Endothelial cell of umbilical vein (primary cell): Measurements from ENCODE around the gene C1orf174. TPM values are rescaled to one million over a fixed set of nuclear protein-coding genes. Genes with fewer than 3 reads are reported as not detected.

ENCODE experiments used
- BruUV-seq: library from RNA; stranded (reverse); fragments of 400-500 nt; replicated peaks from 2 replicates; lab custom pipeline; 2021; lab: Mats Ljungman, UMichigan
- CTCF ChIA-PET: fragments of 300-600, 350-600 bp; sonication (Branson Sonifier 250); formaldehyde crosslinking; loops from one replicate; lab custom pipeline; 2021; ENCODE audit warnings: antibody characterized with exemption, inconsistent platforms; lab: Charles Lee
- POLR2A ChIA-PET: fragments of 300-600, 350-600 bp; sonication (Branson Sonifier 250); formaldehyde crosslinking; loops from one replicate; lab custom pipeline; 2021; ENCODE audit warnings: antibody characterized with exemption, inconsistent platforms; lab: Charles Lee
- DNase-seq: peaks from one replicate; pipeline ENCODE4 v3.0.0-alpha.2; 2011; ENCODE audit warnings: low read depth, low spot score
- FAIRE-seq: peaks from 2 replicates; lab custom pipeline; 2011; peaks lifted over from hg19 to GRCh38; lab: Jason Lieb, UNC
- H2AFZ ChIP-seq: 2 replicates; pipeline ENCODE4 v1.6.0; 2012; ENCODE audit warnings: low read depth, low read length, control low read depth, inconsistent platforms
- H3K27ac ChIP-seq: 2 replicates; pipeline ENCODE4 v1.5.1; 2011; ENCODE audit warnings: low read depth, mild to moderate bottlenecking, control low read depth, low read length, moderate library complexity; ENCODE audit not compliant: insufficient read depth
- H3K27me3 ChIP-seq, 2 experiments: 2 replicates each; pipeline versions ENCODE4 v1.6.0 to v1.6.1; 2011; ENCODE audit warnings: low read length in 2 of 2, mixed read lengths in 1 of 2; ENCODE audit not compliant: control insufficient read depth in 2 of 2, insufficient read depth in 2 of 2
- H3K36me3 ChIP-seq, 2 experiments: 2 replicates in 1 of 2; 3 replicates in 1 of 2; pipeline ENCODE4 v1.5.1; 2011; ENCODE audit warnings: low read length in 2 of 2, mild to moderate bottlenecking in 1 of 2, moderate library complexity in 1 of 2; ENCODE audit not compliant: control insufficient read depth in 2 of 2, insufficient read depth in 2 of 2; ENCODE audit errors: extremely low read depth in 1 of 2
- H3K4me1 ChIP-seq: 3 replicates; pipeline ENCODE4 v1.5.1; 2011; ENCODE audit warnings: mild to moderate bottlenecking, low read length; ENCODE audit not compliant: control insufficient read depth, insufficient read depth; ENCODE audit errors: extremely low read depth
- H3K4me2 ChIP-seq: 2 replicates; pipeline ENCODE4 v1.6.1; 2011; ENCODE audit warnings: low read length, control low read depth, mixed read lengths; ENCODE audit not compliant: insufficient read depth
- H3K4me3 ChIP-seq, 3 experiments: fragments of 200-600 bp in 1 of 3; sonication (generic), shearing (Covaris generic) in 1 of 3; replicated peaks in 1 of 3; 2 replicates each; pipeline ENCODE4 v1.5.1; 2011 to 2016; ENCODE audit warnings: control low read depth in 3 of 3, low read length in 3 of 3, mild to moderate bottlenecking in 2 of 3, inconsistent platforms in 1 of 3, low read depth in 1 of 3, moderate library complexity in 1 of 3; ENCODE audit not compliant: insufficient read depth in 1 of 3
- H3K79me2 ChIP-seq: 2 replicates; pipeline ENCODE4 v1.6.0; 2012; ENCODE audit warnings: low read length, inconsistent platforms; ENCODE audit not compliant: control insufficient read depth, insufficient read depth
- H3K9ac ChIP-seq: replicated peaks from 2 replicates; pipeline ENCODE3; 2011; ENCODE audit warnings: low read length, control low read depth; ENCODE audit not compliant: insufficient read depth; ENCODE audit errors: extremely low read depth
- H3K9me1 ChIP-seq: replicated peaks from 3 replicates; pipeline ENCODE4 v1.6.0; 2011; ENCODE audit warnings: mild to moderate bottlenecking, low read length; ENCODE audit not compliant: control insufficient read depth, insufficient read depth; ENCODE audit errors: extremely low read depth
- H3K9me3 ChIP-seq: replicated peaks from 2 replicates; pipeline ENCODE4 v1.5.1; 2012; ENCODE audit warnings: low read length, inconsistent platforms; ENCODE audit not compliant: control insufficient read depth, insufficient read depth
- H4K20me1 ChIP-seq: replicated peaks from 2 replicates; pipeline ENCODE3; 2011; ENCODE audit warnings: mild to moderate bottlenecking, low read length; ENCODE audit not compliant: control insufficient read depth, insufficient read depth; ENCODE audit errors: extremely low read depth
- EZH2 ChIP-seq: IDR thresholded peaks from 2 replicates; pipeline ENCODE4 v1.6.1; 2012; ENCODE audit warnings: borderline replicate concordance, low read depth, mild to moderate bottlenecking, moderate library complexity, low read length, inconsistent platforms; ENCODE audit not compliant: severe bottlenecking
- FOS ChIP-seq: IDR thresholded peaks from 2 replicates; pipeline ENCODE4 v1.6.1; 2011; ENCODE audit warnings: mild to moderate bottlenecking, low read length, moderate library complexity, borderline replicate concordance; ENCODE audit not compliant: insufficient read depth
- GATA2 ChIP-seq: IDR thresholded peaks from 2 replicates; pipeline ENCODE4 v1.7.0; 2011; ENCODE audit warnings: low read depth, mild to moderate bottlenecking, moderate library complexity, mixed read lengths, low read length; ENCODE audit not compliant: insufficient read length, insufficient read depth
- JUN ChIP-seq: IDR thresholded peaks from 2 replicates; pipeline ENCODE4 v1.6.1; 2011; ENCODE audit warnings: borderline replicate concordance, low read depth; ENCODE audit not compliant: insufficient read length, insufficient read depth
- MAX ChIP-seq: IDR thresholded peaks from 2 replicates; pipeline ENCODE4 v1.6.1; 2011; ENCODE audit not compliant: insufficient read depth, insufficient read length
- MYC ChIP-seq: IDR thresholded peaks from one replicate; pipeline ENCODE4 v1.6.1; 2011; ENCODE audit warnings: mild to moderate bottlenecking, low read depth, low read length
- POLR2A ChIP-seq: IDR thresholded peaks from 2 replicates; pipeline ENCODE4 v1.6.1; 2012; ENCODE audit warnings: low read depth, mild to moderate bottlenecking, control low read depth, low read length
- POLR2AphosphoS5 ChIP-seq: IDR thresholded peaks from 2 replicates; pipeline ENCODE4 v1.6.1; 2012; ENCODE audit warnings: low read depth, mild to moderate bottlenecking, control low read depth, low read length, moderate library complexity; ENCODE audit not compliant: insufficient read depth
- dilution Hi-C: fragments of 300-500 bp; cut with MboI; formaldehyde crosslinking; loops from one replicate; pipeline ENCODE4 v1.15.0; 2019; ENCODE audit warnings: low sequenced_read_pairs; ENCODE audit not compliant: extremely low pct_ligation_motif_present
- intact Hi-C: fragments of 100-400 bp; cut with micrococcal nuclease; formaldehyde crosslinking; loops from one replicate; pipeline ENCODE4 v1.10.0; 2022
- polyA plus RNA-seq, 4 experiments: library from polyadenylated mRNA; depleted of rRNA in 3 of 4; stranded (reverse) in 3 of 4; unstranded in 1 of 4; fragments of >200 nt; gene quantifications; 2 replicates each; pipeline versions ENCODE4 v1.2.1 to v1.2.3, GENCODE V29; 2011 to 2012; ENCODE audit warnings: missing spikeins in 1 of 4
- total RNA-seq: library from RNA; stranded (reverse); gene quantifications from 2 replicates; pipeline ENCODE4 v1.2.3, GENCODE V29; 2021
- TF ChIP-seq, protein P1 (sequence below), 2 donors: IDR thresholded peaks; 1 replicate in 1 of 2; 2 replicates in 1 of 2; pipeline ENCODE4 v1.5.1; 2011; ENCODE audit warnings: low read length in 2 of 2, mild to moderate bottlenecking in 2 of 2, moderate library complexity in 2 of 2, control low read depth in 1 of 2, inconsistent platforms in 1 of 2, low read depth in 1 of 2; ENCODE audit not compliant: insufficient read depth in 1 of 2; ENCODE audit errors: extremely low read depth in 1 of 2

C1orf174 gene
- total and polyA plus RNA-seq, 2 donors (not counting 3 experiments of a cell fraction or from before 2014, with no cell fraction given): 28.0 to 31.7 TPM

GRCh38 chr1:3939242-3940080 lies 39.4 kb upstream of the C1orf174 start:
- DNase-seq (no peak), FAIRE-seq (no peak)
- Histone ChIP-seq H3K4me2 (no peak overlapping the region), H3K9ac (no peak overlapping the region), H3K4me1 (no peaks in the 10 kb centered on the region), H3K9me1 (no peaks in the 10 kb centered on the region), H3K27me3 (no peaks in the 10 kb centered on the region), H3K4me3 (no peak overlapping the region), H3K9me3 (no peaks in the 10 kb centered on the region), H3K79me2 (no peaks in the 10 kb centered on the region), H3K27ac (no peak overlapping the region), H2AFZ (no peak overlapping the region), H4K20me1 (no peaks in the 10 kb centered on the region), H3K36me3 (no peaks in the 10 kb centered on the region)
- intact Hi-C loops: no loop called here
- TF ChIP-seq EZH2: no peak
- no peak for TF ChIP-seq MYC
- no peak for TF ChIP-seq FOS
- no peak for TF ChIP-seq MAX
- TF ChIP-seq GATA2: no peak
- no peak for TF ChIP-seq JUN
- TF ChIP-seq POLR2A: no peak
- TF ChIP-seq POLR2AphosphoS5: no peak
- TF ChIP-seq, protein P1, sequence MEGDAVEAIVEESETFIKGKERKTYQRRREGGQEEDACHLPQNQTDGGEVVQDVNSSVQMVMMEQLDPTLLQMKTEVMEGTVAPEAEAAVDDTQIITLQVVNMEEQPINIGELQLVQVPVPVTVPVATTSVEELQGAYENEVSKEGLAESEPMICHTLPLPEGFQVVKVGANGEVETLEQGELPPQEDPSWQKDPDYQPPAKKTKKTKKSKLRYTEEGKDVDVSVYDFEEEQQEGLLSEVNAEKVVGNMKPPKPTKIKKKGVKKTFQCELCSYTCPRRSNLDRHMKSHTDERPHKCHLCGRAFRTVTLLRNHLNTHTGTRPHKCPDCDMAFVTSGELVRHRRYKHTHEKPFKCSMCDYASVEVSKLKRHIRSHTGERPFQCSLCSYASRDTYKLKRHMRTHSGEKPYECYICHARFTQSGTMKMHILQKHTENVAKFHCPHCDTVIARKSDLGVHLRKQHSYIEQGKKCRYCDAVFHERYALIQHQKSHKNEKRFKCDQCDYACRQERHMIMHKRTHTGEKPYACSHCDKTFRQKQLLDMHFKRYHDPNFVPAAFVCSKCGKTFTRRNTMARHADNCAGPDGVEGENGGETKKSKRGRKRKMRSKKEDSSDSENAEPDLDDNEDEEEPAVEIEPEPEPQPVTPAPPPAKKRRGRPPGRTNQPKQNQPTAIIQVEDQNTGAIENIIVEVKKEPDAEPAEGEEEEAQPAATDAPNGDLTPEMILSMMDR (IDR thresholded peaks at IDR 0.05; ENCODE audit: extremely low read depth in 1 of 2, insufficient read depth in 1 of 2, low read depth in 1 of 2, low read length in 2 of 2): no peak
- POLR2A ChIA-PET: no interaction called here
- BruUV-seq: no TSS peak
- dilution Hi-C loops: no loop called here
- CTCF ChIA-PET: no interaction called here
